Measurements from ENCODE around the gene OSCP1. TPM values are rescaled to one million over a fixed set of nuclear protein-coding genes. Genes with fewer than 3 reads are reported as not detected.

Gene OSCP1
- polyA plus RNA-seq, 1 donor (not counting 4 experiments of a cell fraction or from before 2014, with no cell fraction given): 9.5 TPM

DNA sequence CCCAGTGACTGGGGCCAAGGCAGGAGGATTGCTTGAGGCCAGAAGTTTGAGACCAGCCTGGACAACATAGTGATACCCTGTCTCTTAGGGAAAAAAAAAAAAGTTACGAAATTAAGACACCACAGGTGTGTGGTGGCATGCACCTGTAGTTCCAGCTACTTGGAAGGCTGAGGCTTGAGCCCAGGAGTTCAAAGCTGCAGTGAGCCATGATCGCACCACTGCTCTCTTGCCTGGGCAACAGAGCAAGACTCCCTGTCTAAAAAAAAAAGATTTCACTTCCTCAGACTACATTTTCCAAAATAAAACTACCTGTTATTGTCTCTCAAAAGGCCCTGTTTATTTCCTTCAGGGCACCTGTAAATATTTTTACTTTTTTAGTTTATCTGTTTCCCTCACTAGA is 59.8 kb downstream of the OSCP1 start:
- no peaks in the 10 kb centered on the region for H3K9me3 ChIP-seq (ENCODE audit: control insufficient read depth, low read depth, low read length)
- no peak for DNase-seq (ENCODE audit: low read depth, low spot score)
- H3K4me1 ChIP-seq (ENCODE audit: control insufficient read depth, extremely low read depth, insufficient read depth, low read length): peaks cover 15% of the 10 kb centered on the region
- H3K79me2 ChIP-seq (ENCODE audit: control insufficient read depth, insufficient read depth, low read length): peaks cover 5% of the 10 kb centered on the region
- no peaks in the 10 kb centered on the region for H4K20me1 ChIP-seq (ENCODE audit: control insufficient read depth, extremely low read depth, insufficient read depth, low read length)
- no peak overlapping the region for H3K4me3 ChIP-seq (ENCODE audit: control insufficient read depth in 2 of 3, extremely low read depth in 1 of 3, insufficient read depth in 2 of 3, low read depth in 1 of 3, low read length in 3 of 3)
- H3K27ac ChIP-seq (ENCODE audit: control insufficient read depth, insufficient read depth, low read length): no peak overlapping the region
- no peaks in the 10 kb centered on the region for H3K9me1 ChIP-seq (ENCODE audit: control insufficient read depth, extremely low read depth, insufficient read depth, low read length)
- H3K36me3 ChIP-seq (ENCODE audit: control insufficient read depth in 2 of 2, extremely low read depth in 1 of 2, insufficient read depth in 2 of 2, low read length in 2 of 2): peaks cover 16% of the 10 kb centered on the region in 2 experiments
- no peak for FAIRE-seq
- dilution Hi-C loops (cut with MboI; ENCODE audit: extremely low pct_ligation_motif_present, low sequenced_read_pairs): no loop called here
- H3K4me2 ChIP-seq (ENCODE audit: control insufficient read depth, extremely low read depth, insufficient read depth, low read depth, low read length): no peak overlapping the region
- H3K9ac ChIP-seq (ENCODE audit: control insufficient read depth, extremely low read depth, insufficient read depth, low read length): no peak overlapping the region
- TF ChIP-seq, protein P1, sequence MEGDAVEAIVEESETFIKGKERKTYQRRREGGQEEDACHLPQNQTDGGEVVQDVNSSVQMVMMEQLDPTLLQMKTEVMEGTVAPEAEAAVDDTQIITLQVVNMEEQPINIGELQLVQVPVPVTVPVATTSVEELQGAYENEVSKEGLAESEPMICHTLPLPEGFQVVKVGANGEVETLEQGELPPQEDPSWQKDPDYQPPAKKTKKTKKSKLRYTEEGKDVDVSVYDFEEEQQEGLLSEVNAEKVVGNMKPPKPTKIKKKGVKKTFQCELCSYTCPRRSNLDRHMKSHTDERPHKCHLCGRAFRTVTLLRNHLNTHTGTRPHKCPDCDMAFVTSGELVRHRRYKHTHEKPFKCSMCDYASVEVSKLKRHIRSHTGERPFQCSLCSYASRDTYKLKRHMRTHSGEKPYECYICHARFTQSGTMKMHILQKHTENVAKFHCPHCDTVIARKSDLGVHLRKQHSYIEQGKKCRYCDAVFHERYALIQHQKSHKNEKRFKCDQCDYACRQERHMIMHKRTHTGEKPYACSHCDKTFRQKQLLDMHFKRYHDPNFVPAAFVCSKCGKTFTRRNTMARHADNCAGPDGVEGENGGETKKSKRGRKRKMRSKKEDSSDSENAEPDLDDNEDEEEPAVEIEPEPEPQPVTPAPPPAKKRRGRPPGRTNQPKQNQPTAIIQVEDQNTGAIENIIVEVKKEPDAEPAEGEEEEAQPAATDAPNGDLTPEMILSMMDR (optimal IDR thresholded peaks at IDR 0.05 in 1 of 3, IDR thresholded peaks at IDR 0.05 in 1 of 3, conservative IDR thresholded peaks at IDR 0.05 in 1 of 3; ENCODE audit: extremely low read depth in 1 of 3, insufficient read depth in 2 of 3, low read length in 3 of 3): no peak
- TF ChIP-seq EZH2 (IDR thresholded peaks at IDR 0.05; ENCODE audit: low read length): no peak
- no peak overlapping the region for H2AFZ ChIP-seq (ENCODE audit: control insufficient read depth, low read length)
- H3K27me3 ChIP-seq (ENCODE audit: control insufficient read depth, extremely low read depth, insufficient read depth, low read length): no peaks in the 10 kb centered on the region

DNA sequence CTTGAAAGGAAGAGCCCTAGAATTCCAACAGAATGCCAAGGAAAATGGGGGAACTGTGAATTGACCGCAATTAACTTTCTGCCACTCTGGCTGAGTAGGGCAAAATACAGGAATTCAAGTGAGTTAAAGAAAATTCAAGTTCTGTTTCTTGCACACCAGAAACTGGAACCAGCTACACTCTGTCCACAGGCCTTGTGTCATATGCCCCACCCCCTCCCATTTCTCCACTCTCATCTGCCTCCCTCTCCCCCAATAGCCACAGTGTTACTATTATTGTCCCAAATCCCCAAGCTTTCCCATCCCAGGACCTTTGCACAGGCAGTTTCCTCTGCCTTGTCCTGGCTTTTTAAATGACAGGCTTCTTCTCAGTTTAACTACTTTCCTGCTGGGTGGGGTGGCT is 60.3 kb downstream of the OSCP1 start:
- no peak overlapping the region for H3K9ac ChIP-seq (ENCODE audit: control insufficient read depth, extremely low read depth, insufficient read depth, low read length)
- peaks cover 15% of the 10 kb centered on the region for H3K4me1 ChIP-seq (ENCODE audit: control insufficient read depth, extremely low read depth, insufficient read depth, low read length)
- no peak overlapping the region for H2AFZ ChIP-seq (ENCODE audit: control insufficient read depth, low read length)
- DNase-seq (ENCODE audit: low read depth, low spot score) (no peak), FAIRE-seq (no peak)
- dilution Hi-C loops (cut with MboI; ENCODE audit: extremely low pct_ligation_motif_present, low sequenced_read_pairs): no loop called here
- peaks cover 16% of the 10 kb centered on the region in 2 experiments for H3K36me3 ChIP-seq (ENCODE audit: control insufficient read depth in 2 of 2, extremely low read depth in 1 of 2, insufficient read depth in 2 of 2, low read length in 2 of 2)
- H3K27me3 ChIP-seq (ENCODE audit: control insufficient read depth, extremely low read depth, insufficient read depth, low read length): no peaks in the 10 kb centered on the region
- H3K4me3 ChIP-seq (ENCODE audit: control insufficient read depth in 2 of 3, extremely low read depth in 1 of 3, insufficient read depth in 2 of 3, low read depth in 1 of 3, low read length in 3 of 3): no peak overlapping the region
- no peaks in the 10 kb centered on the region for H3K9me1 ChIP-seq (ENCODE audit: control insufficient read depth, extremely low read depth, insufficient read depth, low read length)
- no peak for TF ChIP-seq EZH2 (IDR thresholded peaks at IDR 0.05; ENCODE audit: low read length)
- TF ChIP-seq, protein P1 (optimal IDR thresholded peaks at IDR 0.05 in 1 of 3, IDR thresholded peaks at IDR 0.05 in 1 of 3, conservative IDR thresholded peaks at IDR 0.05 in 1 of 3; ENCODE audit: extremely low read depth in 1 of 3, insufficient read depth in 2 of 3, low read length in 3 of 3): no peak
- no peak overlapping the region for H3K27ac ChIP-seq (ENCODE audit: control insufficient read depth, insufficient read depth, low read length)
- no peaks in the 10 kb centered on the region for H4K20me1 ChIP-seq (ENCODE audit: control insufficient read depth, extremely low read depth, insufficient read depth, low read length)
- no peak overlapping the region for H3K4me2 ChIP-seq (ENCODE audit: control insufficient read depth, extremely low read depth, insufficient read depth, low read depth, low read length)
- no peaks in the 10 kb centered on the region for H3K9me3 ChIP-seq (ENCODE audit: control insufficient read depth, low read depth, low read length)
- H3K79me2 ChIP-seq (ENCODE audit: control insufficient read depth, insufficient read depth, low read length): peaks cover 9% of the 10 kb centered on the region
